Prostate gland (tissue), 2 donors: ENCODE data around the gene IDH3B. TPM values are rescaled to one million over a fixed set of nuclear protein-coding genes. Genes with fewer than 3 reads are reported as not detected.

ENCODE experiments used
- DNase-seq: peaks from one replicate; pipeline ENCODE4 v3.0.0-alpha.2; 2019; ENCODE audit warnings: low spot score
- H3K27ac ChIP-seq, 2 donors: fragments of 200-600 bp; sonication (generic); 2 replicates each; pipeline ENCODE4 v1.5.1; 2017 to 2019
- H3K27me3 ChIP-seq: fragments of 200-600 bp; sonication (generic); replicated peaks from 2 replicates; pipeline ENCODE4 v1.5.1; 2019; ENCODE audit not compliant: insufficient read depth
- H3K36me3 ChIP-seq, 2 donors: fragments of 200-600 bp; sonication (generic); 1 replicate in 1 of 2; 2 replicates in 1 of 2; pipeline versions ENCODE4 v1.5.1 to v1.8.1; 2017 to 2019
- H3K4me1 ChIP-seq: fragments of 200-600 bp; sonication (generic); replicated peaks from 2 replicates; pipeline ENCODE4 v1.5.1; 2019
- H3K4me3 ChIP-seq, 2 donors: fragments of 200-600 bp; sonication (generic); 2 replicates each; pipeline ENCODE4 v1.5.1; 2017 to 2019
- H3K9me3 ChIP-seq: fragments of 200-600 bp; sonication (generic); 2 replicates; pipeline ENCODE4 v1.5.1; 2017
- CTCF ChIP-seq, 4 experiments: fragments of 200-600 bp in 2 of 4; fragments of 450-650 bp in 2 of 4; sonication (generic) in 2 of 4; IDR thresholded peaks; 1 replicate in 3 of 4; 2 replicates in 1 of 4; pipeline ENCODE4 v1.5.1; 2016 to 2019; ENCODE audit warnings: antibody characterized with exemption in 4 of 4, mild to moderate bottlenecking in 2 of 4, moderate library complexity in 2 of 4
- POLR2A ChIP-seq: fragments of 450-650 bp; IDR thresholded peaks from one replicate; pipeline ENCODE4 v1.6.1; 2016; ENCODE audit warnings: antibody characterized with exemption, mild to moderate bottlenecking
- POLR2AphosphoS5 ChIP-seq: sonication (generic); formaldehyde crosslinking; IDR thresholded peaks from one replicate; pipeline ENCODE4 v1.6.1; 2017; ENCODE audit warnings: antibody characterized with exemption
- WGBS: methylation state at CpG from one replicate; pipeline ENCODE4 v1.1.5; 2018; 5-methylcytosine and 5-hydroxymethylcytosine counted together
- intact Hi-C: fragments of 100-400 bp; cut with DNase I; formaldehyde crosslinking; loops from one replicate; pipeline ENCODE4 v1.14.2; 2022
- total RNA-seq, 2 donors: library from RNA; depleted of rRNA; stranded (reverse); fragments of >200 nt; gene quantifications; one replicate each; pipeline ENCODE4 v1.1.0, GENCODE V29; 2016

The IDH3B gene
- total RNA-seq, 2 donors from 2014 or later, result 132 to 141 TPM

GRCh38 chr20:2618815-2619214, 45.2 kb downstream of the IDH3B start:
- Histone ChIP-seq H3K36me3 (no peaks in the 10 kb centered on the region), H3K4me3 (no peak overlapping the region), H3K9me3 (no peaks in the 10 kb centered on the region), H3K27ac (no peak overlapping the region), H3K27me3 (peaks cover 2% of the 10 kb centered on the region), H3K4me1 (no peaks in the 10 kb centered on the region)
- DNase-seq, result no peak
- intact Hi-C loops, result no loop called here
- 65% methylated on average over 6 of the region's 6 CpGs for WGBS
- TF ChIP-seq POLR2AphosphoS5 (no peak), POLR2A (no peak), CTCF (IDR thresholded peaks at IDR 0.05) (no peak)

GRCh38 chr20:2617099-2617714, 46.8 kb downstream of the IDH3B start:
- H3K36me3 ChIP-seq, result no peaks in the 10 kb centered on the region
- TF ChIP-seq POLR2A (no peak), CTCF (IDR thresholded peaks at IDR 0.05) (no peak), POLR2AphosphoS5 (no peak)
- no peak overlapping the region for H3K27ac ChIP-seq
- no peaks in the 10 kb centered on the region for H3K4me1 ChIP-seq
- H3K9me3 ChIP-seq, result no peaks in the 10 kb centered on the region
- 86% methylated on average over 16 of the region's 16 CpGs for WGBS
- DNase-seq, result no peak
- intact Hi-C loops, result no loop called here
- peaks cover 2% of the 10 kb centered on the region for H3K27me3 ChIP-seq
- H3K4me3 ChIP-seq, result no peak overlapping the region

- WGBS, result 57% methylated on average over 9 of the region's 9 CpGs
- Histone ChIP-seq H3K4me3 (no peak overlapping the region), H3K9me3 (no peaks in the 10 kb centered on the region), H3K36me3 (no peaks in the 10 kb centered on the region), H3K27me3 (peaks cover 2% of the 10 kb centered on the region), H3K4me1 (no peaks in the 10 kb centered on the region), H3K27ac (no peak overlapping the region)
- TF ChIP-seq CTCF (IDR thresholded peaks at IDR 0.05), result no peak
- no peak for TF ChIP-seq POLR2A
- TF ChIP-seq POLR2AphosphoS5, result no peak
- no peak for DNase-seq
- intact Hi-C loops, result no loop called here
Observed at GRCh38 chr20:2616634-2617033, 47.4 kb downstream of the IDH3B start.

GRCh38 chr20:2612073-2612472, 51.9 kb downstream of the IDH3B start:
- H3K36me3 ChIP-seq, result no peaks in the 10 kb centered on the region
- no peaks in the 10 kb centered on the region for H3K4me1 ChIP-seq
- no peak overlapping the region for H3K27ac ChIP-seq
- 95% methylated on average over 3 of the region's 3 CpGs for WGBS
- intact Hi-C loops, result no loop called here
- no peaks in the 10 kb centered on the region for H3K27me3 ChIP-seq
- H3K9me3 ChIP-seq, result no peaks in the 10 kb centered on the region
- TF ChIP-seq CTCF (IDR thresholded peaks at IDR 0.05), result no peak
- no peak for TF ChIP-seq POLR2A
- no peak for TF ChIP-seq POLR2AphosphoS5
- no peak overlapping the region for H3K4me3 ChIP-seq
- DNase-seq, result no peak

GRCh38 chr20:2610941-2611720, 52.9 kb downstream of the IDH3B start:
- Histone ChIP-seq H3K9me3 (no peaks in the 10 kb centered on the region), H3K4me3 (no peak overlapping the region), H3K27me3 (no peaks in the 10 kb centered on the region), H3K36me3 (no peaks in the 10 kb centered on the region), H3K27ac (no peak overlapping the region), H3K4me1 (no peaks in the 10 kb centered on the region)
- TF ChIP-seq CTCF (IDR thresholded peaks at IDR 0.05) (no peak), POLR2A (no peak), POLR2AphosphoS5 (no peak)
- DNase-seq, result no peak
- 70% methylated on average over 6 of the region's 6 CpGs for WGBS
- intact Hi-C loops, result no loop called here
